WTC11 (cell line): ENCODE data around the gene PTGDR.

ENCODE experiments used
- CREB1 ChIP-seq: sonication (generic); formaldehyde crosslinking; IDR thresholded peaks from 2 replicates; pipeline ENCODE4 v1.8.0; 2023; ENCODE audit warnings: mild to moderate bottlenecking, missing genetic modification reagents
- FOXP4 ChIP-seq: sonication (generic); formaldehyde crosslinking; IDR thresholded peaks from 2 replicates; pipeline ENCODE4 v1.8.0; 2022; ENCODE audit warnings: mild to moderate bottlenecking, missing genetic modification reagents
- NFE2L1 ChIP-seq: sonication (generic); formaldehyde crosslinking; IDR thresholded peaks from 2 replicates; pipeline ENCODE4 v1.8.1; 2023; ENCODE audit warnings: missing genetic modification reagents
- STAT6 ChIP-seq: sonication (generic); formaldehyde crosslinking; conservative IDR thresholded peaks from 2 replicates; pipeline ENCODE4 v1.8.1; 2023; ENCODE audit warnings: mild to moderate bottlenecking, low read depth, missing genetic modification reagents, moderate library complexity
- TF ChIP-seq, protein P1 (sequence below): fragments of 200-600 bp; IDR thresholded peaks from 2 replicates; pipeline ENCODE4 v1.8.0; 2022; ENCODE audit warnings: antibody characterized with exemption
- TF ChIP-seq, protein P2 (sequence below): sonication (generic); formaldehyde crosslinking; IDR thresholded peaks from 2 replicates; pipeline ENCODE4 v1.8.0; 2022; ENCODE audit warnings: mild to moderate bottlenecking, missing genetic modification reagents

DNA sequence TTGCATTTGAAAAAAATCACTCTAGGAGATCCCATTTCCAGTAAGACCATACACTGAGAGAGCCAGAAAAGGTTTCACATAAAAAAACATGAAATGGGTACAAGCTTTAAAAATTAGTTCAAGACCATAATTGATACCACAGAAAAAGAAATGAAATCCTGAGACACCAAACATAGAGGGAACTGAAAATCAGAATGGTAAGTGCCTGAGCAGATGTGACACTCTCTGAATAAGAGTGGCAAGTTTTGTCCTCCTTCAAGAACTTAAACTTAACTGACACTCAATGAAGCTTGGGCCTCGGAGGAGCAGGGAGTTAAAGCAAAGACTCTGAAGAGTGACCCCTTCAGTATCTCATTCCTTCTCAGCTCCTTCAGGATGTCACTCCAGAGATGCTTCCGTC lies 23.2 kb upstream of the PTGDR start:
- TF ChIP-seq, protein P1, sequence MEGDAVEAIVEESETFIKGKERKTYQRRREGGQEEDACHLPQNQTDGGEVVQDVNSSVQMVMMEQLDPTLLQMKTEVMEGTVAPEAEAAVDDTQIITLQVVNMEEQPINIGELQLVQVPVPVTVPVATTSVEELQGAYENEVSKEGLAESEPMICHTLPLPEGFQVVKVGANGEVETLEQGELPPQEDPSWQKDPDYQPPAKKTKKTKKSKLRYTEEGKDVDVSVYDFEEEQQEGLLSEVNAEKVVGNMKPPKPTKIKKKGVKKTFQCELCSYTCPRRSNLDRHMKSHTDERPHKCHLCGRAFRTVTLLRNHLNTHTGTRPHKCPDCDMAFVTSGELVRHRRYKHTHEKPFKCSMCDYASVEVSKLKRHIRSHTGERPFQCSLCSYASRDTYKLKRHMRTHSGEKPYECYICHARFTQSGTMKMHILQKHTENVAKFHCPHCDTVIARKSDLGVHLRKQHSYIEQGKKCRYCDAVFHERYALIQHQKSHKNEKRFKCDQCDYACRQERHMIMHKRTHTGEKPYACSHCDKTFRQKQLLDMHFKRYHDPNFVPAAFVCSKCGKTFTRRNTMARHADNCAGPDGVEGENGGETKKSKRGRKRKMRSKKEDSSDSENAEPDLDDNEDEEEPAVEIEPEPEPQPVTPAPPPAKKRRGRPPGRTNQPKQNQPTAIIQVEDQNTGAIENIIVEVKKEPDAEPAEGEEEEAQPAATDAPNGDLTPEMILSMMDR = no peak
- TF ChIP-seq STAT6 (CRISPR knock-in tag) (no peak), CREB1 (CRISPR knock-in tag) (no peak), NFE2L1 (CRISPR knock-in tag) (no peak), FOXP4 (CRISPR knock-in tag) (no peak)
- TF ChIP-seq, protein P2, sequence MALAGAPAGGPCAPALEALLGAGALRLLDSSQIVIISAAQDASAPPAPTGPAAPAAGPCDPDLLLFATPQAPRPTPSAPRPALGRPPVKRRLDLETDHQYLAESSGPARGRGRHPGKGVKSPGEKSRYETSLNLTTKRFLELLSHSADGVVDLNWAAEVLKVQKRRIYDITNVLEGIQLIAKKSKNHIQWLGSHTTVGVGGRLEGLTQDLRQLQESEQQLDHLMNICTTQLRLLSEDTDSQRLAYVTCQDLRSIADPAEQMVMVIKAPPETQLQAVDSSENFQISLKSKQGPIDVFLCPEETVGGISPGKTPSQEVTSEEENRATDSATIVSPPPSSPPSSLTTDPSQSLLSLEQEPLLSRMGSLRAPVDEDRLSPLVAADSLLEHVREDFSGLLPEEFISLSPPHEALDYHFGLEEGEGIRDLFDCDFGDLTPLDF = no peak
